HG03457 (cell line): ENCODE measurements around the gene TRNP1.
"Not testable (repeated sequence)": the region's sequence is repeated elsewhere in the genome, so short reads cannot be mapped to it uniquely, and the experiment has no call there.

Experiments used
- ATAC-seq: cut with Tn5 transposase; IDR thresholded peaks from one replicate; pipeline ENCODE4 v1.9.1; 2021; ENCODE audit warnings: moderate number of reproducible peaks; ENCODE audit not compliant: unreplicated experiment

The TRNP1 gene, protein sequence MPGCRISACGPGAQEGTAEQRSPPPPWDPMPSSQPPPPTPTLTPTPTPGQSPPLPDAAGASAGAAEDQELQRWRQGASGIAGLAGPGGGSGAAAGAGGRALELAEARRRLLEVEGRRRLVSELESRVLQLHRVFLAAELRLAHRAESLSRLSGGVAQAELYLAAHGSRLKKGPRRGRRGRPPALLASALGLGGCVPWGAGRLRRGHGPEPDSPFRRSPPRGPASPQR

DNA sequence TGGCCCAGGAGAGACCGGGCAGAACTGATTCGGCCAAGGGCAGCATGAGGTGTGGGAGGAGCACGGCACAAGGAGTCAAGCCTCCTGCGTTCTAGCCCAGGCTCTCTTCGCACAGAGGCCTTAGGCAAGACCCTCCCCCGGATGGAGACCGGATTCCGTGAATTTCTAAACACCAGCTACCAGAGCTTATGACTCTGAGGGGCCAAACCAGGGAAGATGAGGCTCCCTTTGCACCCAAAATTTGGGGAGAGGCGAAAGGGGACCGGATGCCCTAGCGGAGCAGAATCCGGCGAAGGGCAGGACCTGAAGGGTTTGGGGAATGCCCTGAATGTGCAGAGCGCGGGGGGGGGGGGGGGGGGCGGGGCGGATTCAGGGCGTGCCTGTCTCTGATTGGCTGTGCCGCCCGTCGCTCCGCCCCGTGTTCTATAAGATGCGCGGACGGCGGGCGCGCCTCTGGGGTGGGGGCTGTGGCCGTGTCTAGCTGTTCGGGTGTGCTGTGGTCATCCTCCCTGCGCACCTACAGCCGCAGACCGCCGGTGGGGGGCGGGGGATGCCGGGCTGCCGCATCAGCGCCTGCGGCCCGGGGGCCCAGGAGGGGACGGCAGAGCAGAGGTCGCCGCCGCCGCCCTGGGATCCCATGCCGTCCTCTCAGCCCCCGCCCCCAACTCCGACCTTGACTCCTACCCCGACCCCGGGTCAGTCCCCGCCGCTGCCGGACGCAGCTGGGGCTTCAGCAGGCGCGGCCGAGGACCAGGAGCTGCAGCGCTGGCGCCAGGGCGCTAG, at the start of gene TRNP1:
Gene TRNP1, plus strand, starts transcription at position 456 of the 783 bp plus-strand sequence. Its CDS starts 95 bp downstream, at position 551.
- ATAC-seq, result no peak

DNA sequence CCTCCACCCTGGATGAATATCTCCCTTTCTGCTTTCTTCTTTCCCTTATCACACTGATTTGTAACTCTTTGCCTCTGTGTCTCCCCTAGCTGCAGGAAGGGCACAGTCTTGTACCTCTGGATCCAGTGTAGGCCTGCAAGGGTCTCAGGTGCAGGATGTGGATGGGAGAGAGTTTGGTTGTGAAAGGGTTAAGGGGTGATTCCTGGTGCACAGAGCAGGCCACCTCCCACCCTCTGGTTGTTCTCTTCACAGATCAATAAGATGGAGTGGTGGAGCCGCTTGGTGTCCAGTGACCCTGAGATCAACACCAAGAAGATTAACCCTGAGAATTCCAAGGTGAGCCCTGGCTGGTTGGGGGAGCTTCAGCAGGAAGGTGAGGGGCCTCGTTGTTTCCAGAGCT, 48.4 kb upstream of the TRNP1 start:
- no peak for ATAC-seq

DNA sequence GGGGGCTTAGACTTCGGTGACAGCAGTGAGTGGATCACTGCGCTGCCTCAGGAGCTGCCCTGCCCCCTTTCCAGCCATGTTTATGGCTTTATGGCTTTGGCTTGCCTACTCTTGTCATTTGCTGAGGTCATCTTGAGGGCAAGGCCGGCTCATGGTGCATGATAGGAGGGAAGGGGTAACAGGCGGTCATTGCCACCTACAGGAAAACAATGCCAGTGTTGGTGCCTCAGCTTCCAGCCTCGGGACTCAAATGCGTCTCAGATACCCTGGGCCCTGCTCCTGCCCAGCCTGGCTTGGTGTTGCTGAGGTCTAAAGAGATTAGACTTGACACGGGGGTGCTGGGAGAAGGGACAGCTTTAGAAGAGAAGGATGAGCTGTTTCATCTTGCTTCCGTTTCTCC, 47.8 kb upstream of the TRNP1 start:
- ATAC-seq, result no peak

DNA sequence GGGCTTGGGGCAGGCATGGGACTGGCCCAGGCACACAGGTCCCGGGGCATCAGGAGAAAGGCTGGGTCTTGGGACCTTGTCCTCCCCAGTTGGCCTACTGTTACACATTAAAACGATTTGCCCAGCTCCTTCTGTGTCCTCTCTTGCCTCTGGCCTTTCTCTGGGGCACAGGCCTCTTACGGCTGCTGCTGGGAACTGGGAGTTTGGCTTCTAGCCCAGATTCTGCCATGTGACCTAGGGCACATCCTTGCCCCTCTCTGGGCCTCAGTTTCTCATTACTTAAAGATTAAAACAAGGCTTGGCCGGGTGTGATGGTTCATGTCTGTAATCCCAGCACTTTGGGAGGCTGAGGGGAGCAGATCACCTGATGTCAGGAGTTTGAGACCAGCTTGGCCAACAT, 47.2 kb upstream of the TRNP1 start:
- ATAC-seq, result no peak

DNA sequence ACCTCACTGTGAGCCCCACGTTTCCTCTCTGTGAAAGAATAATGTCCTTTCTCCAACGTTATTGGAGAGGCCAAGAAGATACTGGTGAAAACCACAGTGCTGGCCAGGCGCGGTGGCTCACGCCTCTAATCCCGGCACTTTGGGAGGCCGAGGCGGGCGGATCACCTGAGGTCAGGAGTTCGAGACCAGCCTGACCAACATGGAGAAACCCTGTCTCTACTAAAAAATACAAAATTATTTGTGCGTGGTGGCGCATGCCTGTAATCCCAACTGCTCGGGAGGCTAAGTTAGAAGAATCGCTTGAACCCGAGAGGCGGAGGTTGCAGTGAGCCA, 44.8 kb upstream of the TRNP1 start:
- not testable (repeated sequence) for ATAC-seq

DNA sequence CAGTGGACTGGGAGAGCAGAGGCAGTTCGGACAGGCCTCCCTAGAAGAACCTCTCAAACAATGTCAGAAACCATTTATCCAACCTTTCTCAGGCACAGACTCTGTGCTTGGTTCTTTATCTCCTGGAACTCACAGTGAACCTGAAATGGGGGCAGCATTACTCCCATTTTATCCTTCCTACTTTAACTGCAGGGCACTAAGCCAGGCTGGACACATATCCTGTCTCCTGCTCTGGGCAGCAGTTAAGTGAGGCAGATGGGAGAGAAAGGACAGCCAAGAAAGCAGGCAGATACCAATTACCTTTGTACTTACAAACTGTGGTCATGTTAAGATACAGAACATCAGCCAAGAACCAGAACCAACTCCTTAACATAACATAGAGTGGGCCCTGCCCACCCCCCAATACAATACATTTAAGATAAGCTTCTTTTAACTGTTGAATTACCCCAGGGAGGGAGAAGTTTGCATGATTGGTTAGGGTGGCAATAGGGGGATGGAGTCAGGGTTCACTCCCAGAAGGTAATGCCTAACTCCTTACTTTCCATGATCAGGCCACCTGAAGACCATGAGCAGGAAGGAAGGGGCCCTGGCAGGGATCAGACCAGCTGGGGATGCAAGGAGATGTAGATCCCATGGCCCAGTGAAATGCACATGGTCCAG, 44.1 kb upstream of the TRNP1 start:
- ATAC-seq, result no peak

DNA sequence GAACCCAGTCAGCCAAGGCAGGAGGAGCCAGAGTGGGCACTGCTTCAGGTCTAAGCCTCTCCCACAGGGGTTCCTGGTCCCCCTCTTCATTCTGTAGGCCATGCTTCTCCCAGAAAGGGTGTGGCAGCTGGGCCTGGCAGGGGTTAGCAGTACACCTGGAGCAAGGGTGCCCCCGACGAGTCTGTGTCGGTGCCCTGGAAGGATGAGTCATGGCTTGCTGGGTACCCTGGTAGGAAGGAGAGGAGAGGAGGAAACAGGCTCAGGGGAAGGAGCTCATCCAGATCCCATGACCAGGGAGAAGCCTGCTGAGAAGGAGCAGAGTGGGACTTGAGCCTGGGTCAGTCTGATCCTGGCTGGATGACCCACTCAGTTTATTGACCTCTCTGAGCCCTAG, 43.6 kb upstream of the TRNP1 start:
- no peak for ATAC-seq

DNA sequence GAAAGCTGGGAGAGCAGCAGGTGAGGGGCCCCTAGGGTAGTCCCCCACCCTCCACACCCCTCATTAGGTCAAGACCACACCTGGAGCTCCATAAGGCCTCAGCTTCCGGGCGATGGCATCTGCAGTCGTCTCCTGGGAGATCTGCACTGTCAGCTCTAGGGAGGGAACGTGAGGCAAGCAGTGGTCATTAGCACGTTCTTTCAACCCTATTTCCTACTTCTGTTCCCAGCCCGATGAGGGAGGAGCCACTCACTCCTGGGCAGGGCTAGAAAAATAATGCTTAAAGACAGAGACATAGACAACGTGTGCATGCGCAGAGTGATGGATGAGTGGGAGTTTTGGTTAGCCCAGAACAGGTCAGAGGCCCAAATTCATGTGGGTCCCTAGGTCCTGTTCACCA, 42.9 kb upstream of the TRNP1 start:
- no peak for ATAC-seq

DNA sequence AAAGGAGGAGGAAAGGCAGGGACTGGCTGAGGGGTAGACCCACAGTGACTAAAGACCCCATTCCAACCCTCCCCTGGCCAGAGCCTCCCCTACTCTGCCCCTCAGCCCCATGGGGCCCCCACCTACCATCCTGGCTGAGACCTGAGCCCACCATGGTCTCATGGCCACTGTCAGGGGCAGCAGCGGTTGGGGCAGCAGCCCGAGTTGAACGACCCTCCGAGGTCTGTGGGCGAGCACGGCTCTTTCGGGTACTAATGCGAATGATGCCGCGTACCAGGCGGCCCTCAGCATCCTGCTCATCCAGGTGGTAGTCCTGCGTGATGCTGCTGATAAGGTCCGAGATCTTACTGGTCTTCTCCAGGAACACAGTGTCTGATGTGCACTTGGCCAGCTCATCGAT, 42.3 kb upstream of the TRNP1 start:
- no peak for ATAC-seq

DNA sequence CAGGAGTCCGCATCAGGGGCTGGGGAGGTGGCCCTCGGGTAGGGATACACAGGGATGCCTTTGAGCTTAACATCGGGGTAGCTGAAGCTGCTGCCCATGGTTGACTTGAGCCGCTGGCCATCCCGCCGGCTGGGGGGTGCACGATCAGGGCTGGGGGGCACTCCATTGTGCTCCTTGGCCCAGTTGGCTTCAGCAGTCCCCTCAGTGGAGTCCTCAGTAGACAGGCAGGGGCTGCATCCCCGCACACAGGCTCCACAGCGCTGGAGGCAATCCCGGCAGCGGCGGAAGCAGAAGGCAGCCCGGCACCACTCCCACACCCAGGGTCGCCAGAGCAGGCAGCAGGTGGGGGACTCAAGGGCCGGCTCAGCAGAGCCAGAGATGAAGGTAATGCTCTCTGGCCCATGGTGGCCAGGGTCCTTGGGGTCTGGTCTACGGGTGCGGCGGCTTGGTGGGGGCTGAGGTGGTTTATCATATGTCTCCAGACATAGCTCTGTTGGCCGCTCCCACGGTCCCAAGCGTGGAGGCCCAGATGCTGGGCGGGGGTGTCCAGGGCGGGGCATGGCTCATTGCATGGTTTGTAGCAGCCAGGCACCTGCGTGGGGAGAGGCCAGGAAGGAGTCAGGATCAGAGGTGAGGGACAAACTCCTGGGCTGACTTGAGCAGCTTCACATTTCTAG, 41.5 kb upstream of the TRNP1 start:
- ATAC-seq, result no peak

DNA sequence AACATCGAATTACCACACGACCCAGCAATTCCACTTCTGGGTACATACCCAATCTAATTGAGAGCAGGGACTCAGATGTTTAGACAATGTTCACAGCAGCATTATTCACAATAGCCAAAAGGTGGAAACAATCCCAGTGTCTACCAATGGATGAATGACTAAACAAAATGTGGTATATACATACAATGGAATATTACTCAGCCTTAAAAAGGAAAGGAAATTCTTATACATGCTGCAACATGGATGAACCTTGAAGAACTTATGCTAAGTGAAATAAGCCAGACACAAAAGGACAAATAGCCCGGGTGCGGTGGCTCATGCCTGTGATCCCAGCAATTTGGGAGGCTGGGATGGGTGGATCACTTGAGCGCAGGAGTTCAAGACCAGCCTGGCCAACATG, 40.1 kb upstream of the TRNP1 start:
- no peak for ATAC-seq

DNA sequence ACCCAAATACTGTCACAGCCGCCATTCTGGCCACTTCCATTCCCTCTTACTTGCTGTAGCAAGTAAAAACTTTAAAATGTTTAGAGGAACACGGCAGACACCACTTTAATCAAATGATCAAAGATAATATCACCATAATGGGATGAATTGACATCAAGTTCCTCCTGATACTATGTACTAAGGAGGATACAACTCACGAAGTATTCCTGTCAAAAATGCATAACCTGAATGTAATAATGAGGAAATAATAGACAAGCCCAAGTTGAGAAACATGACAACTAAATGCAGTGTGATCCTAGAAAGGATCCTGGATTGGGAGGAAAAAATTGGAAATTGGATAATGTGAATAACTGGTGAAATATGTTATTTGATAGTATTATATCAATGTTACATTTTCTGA, 37.2 kb upstream of the TRNP1 start:
- ATAC-seq, result no peak

DNA sequence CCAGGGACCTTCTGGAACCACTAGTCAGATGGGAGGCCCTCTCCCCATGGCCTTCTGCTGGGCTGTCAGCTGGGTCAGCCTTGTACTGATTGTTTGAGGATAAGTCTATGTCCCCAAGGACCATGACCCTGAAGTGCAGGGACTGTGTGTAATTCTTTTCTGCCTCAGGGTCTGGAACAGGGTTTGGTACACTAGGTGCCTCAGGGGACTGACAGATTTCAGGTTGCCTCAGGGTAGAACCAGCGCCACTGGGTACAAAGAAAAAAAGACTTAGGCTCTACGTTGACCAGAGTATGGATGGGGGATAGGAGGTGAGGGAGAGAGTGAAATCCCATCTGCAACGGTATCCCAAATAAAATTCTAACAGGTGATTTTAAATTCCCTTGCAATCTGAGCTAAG, 36.2 kb upstream of the TRNP1 start:
- ATAC-seq, result no peak

DNA sequence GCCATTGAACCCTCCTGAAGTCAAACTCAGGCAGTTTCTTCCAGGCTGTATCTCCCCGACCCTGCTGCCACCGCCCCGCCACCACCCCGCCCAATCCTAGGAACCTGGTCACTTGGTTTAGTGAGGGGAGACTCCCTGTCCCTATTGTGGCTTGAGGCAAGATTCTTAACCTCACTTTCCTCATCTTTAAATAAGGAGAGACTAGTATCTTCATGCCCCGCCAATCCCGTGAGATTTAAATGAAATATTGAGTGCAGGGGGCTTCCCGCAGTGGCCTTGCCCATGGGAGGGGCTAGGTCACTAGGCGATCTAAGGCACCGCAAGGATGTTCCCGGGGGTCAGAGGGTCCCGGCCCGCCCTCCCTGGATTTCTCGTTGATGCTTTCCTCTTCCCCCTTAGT, 34.2 kb upstream of the TRNP1 start:
- ATAC-seq, result no peak

DNA sequence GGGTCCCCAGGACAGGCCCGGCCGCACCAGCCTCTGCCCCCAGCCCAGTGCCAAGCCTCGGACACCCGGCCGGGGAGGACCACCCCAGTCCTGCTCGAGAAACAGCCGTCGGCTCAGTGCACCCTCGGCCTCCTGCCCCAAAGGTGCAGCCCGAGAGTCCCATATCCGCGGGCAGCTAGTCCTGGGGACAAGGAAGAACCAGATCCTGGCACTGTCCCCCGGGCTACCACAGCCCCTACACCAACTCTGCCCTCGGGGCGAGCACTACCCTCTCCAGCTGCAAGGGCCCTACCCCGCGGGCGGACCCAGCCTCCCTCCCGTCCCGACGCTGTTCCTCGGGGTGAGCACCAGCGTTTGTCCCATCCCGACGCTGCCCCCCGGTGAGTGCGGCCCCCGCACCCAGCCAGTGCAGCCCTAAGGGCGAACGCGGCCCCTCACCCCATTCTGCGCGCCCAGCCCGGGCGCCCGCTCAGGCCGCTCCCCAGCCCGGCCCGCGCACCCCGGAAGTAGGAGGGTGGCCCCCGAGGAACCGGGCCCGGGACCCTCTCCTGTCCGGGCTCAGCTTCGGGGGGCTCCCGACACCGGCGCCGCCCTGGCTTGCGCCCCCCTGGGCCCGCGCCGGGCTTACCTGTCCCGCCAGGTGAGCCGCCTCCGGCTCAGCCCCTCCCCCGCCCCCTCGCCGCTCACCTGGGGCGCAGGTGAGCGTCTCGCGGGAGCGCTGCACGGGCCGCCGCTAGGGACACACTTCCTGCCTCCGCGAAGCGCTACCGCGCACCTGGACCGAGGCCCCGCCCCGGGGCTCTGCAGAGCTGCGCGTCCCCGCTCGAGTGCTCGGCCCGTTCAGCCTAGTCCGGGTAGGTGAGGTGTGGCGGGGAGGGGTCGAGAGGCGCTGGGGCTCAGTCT, 33.5 kb upstream of the TRNP1 start, which contains the start of gene KDF1:
Gene KDF1, minus strand, starts transcription at position 747 of the 903 bp plus-strand sequence. CDS start 8,088 bp downstream, outside the sequence.
- ATAC-seq, result no peak

DNA sequence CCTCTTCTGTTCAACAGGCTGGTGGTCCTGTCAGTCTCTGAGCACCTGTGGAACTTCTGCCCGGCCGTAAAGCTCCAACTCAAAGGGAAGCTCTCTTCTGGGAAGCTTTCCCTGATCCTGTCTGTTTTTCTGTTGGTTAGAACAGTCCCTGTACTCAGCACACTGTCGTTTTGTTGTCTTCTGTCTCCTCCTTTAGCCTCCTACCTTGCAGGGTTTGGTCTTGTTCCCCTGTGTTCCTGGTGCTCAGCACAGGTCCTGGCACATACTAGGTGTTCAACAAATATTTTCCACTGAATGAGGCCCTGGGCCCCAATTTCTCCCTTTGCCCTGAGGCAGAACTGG, 32.9 kb upstream of the TRNP1 start:
- ATAC-seq, result no peak

DNA sequence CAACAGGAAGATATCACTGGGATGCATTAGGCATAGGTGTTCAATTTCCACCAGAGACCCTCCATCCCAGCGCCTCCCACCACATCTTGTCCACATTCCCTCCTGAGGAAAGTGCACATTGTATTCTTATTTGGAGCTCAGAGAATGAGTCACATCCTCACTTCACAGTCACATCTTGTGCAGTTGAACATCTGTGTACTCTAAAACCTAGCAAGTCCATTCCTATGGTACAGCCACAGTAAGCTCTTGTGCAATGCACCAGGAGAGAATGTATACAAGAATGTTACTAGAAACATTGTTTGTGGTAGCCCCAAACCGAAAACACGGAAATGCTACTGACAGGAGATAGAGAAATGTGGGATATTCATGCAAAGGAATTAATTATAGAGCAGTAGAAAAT, 31.7 kb upstream of the TRNP1 start:
- ATAC-seq, result no peak

DNA sequence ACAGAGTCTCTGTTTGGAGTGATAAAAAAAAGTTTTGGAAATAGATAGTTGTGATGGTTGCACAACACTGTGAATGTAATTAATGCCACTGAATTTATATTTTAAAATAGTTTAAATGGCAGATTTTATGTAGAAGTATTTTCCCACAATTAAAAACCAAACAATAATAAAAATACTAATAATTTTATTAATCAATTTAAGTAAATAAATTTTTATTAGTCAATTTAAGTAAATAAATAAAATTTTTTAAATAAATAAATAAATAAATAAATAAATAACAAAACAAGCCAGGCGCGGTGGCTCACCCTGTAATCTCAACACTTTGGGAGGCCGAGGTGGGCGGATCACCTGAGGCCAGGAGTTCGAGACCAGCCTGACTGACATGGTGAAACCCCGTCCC, 28.3 kb upstream of the TRNP1 start:
- ATAC-seq, result no peak

DNA sequence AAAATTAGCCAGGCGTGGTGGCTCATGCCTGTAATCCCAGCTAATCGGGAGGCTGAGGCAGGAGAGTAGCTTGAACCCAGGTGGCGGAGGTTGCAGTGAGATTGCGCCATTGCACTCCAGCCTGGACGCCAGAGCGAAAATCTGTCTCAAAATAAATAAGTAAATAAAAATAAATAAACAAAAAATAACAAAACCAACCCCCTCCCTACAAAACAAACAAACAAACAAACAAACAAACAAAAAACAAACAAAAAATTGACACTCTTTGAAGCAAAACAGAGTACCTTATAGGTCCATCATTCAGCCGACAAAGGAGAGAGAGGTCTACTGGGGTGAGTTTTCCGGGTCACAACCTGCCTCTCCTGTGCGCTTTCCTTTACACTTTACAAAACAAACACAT, 27.9 kb upstream of the TRNP1 start:
- ATAC-seq, result no peak

DNA sequence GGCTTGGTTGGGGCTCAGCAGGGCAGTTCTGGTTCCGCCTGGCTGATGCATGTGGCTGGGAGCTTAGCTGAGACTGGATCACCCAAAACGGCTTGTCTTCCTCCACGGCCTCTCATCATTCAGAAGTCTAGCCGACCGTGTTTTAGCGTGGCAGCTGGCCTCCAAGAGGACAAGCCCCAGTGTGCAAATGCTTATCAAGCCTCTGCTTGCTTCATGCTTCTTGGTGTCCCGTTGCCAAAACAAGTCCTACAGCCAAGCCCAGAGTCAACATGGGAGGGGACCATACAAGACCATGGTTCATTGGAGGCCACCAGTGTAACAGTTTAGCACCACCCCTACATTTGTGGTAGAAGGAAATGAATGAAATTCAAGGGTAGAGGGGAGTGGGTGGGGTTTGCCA, 22.7 kb upstream of the TRNP1 start:
- no peak for ATAC-seq

DNA sequence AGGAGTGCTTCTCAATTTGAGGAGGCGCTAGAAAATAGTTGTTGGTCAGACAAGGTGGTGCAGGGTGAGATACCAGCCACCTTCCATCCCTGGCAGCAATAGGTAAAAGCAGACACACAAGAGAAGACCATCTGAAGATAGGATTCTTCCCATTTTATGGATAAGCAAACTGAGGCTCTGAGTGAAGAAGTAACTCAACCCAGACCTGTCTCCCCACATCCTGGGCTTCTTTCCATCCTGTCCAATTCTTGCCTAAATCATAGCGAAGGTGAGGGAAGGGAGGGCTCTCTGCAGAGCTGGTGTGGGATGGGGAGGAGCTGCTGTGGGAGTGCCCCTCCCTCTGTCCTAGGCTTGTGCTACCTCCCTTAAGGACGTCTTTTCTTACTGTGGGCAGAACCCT, 21.9 kb upstream of the TRNP1 start:
- ATAC-seq, result no peak
